CD14-positive monocyte (primary cell): Measurements from ENCODE around the gene DNAH14. TPM values are rescaled to one million over a fixed set of nuclear protein-coding genes. Genes with fewer than 3 reads are reported as not detected.
"Not testable (repeated sequence)": the region's sequence is repeated elsewhere in the genome, so short reads cannot be mapped to it uniquely, and the experiment has no call there.

Experiments used
- DNase-seq, 3 donors: peaks; one replicate each; pipeline ENCODE4 v3.0.0-alpha.2; 2011 to 2022
- H2AFZ ChIP-seq: 2 replicates; pipeline ENCODE4 v1.6.0; 2012; ENCODE audit warnings: mild to moderate bottlenecking, low read depth, low read length, inconsistent platforms; ENCODE audit not compliant: insufficient read depth, poor library complexity, severe bottlenecking
- H3K27ac ChIP-seq, 2 donors: 1 replicate in 1 of 2; 2 replicates in 1 of 2; pipeline ENCODE4 v1.5.1; 2012 to 2013; ENCODE audit warnings: low read length in 2 of 2, control low read depth in 1 of 2, inconsistent platforms in 1 of 2, low read depth in 1 of 2, mild to moderate bottlenecking in 1 of 2
- H3K27me3 ChIP-seq, 2 donors: one replicate each; pipeline versions ENCODE4 v1.6.0 to v1.6.1; 2011 to 2013; ENCODE audit warnings: low read length in 2 of 2; ENCODE audit not compliant: control insufficient read depth in 2 of 2, insufficient read depth in 2 of 2
- H3K36me3 ChIP-seq, 2 donors: replicated peaks in 1 of 2; 1 replicate in 1 of 2; 2 replicates in 1 of 2; pipeline versions ENCODE4 v1.5.1 to v1.6.1; 2012 to 2013; ENCODE audit warnings: low read length in 2 of 2, control low read depth in 1 of 2, inconsistent platforms in 1 of 2, mild to moderate bottlenecking in 1 of 2; ENCODE audit not compliant: insufficient read depth in 2 of 2, control insufficient read depth in 1 of 2
- H3K4me1 ChIP-seq, 2 donors: 1 replicate in 1 of 2; 2 replicates in 1 of 2; pipeline versions ENCODE4 v1.5.1 to v1.6.1; 2012 to 2013; ENCODE audit warnings: low read length in 2 of 2, control low read depth in 1 of 2, inconsistent platforms in 1 of 2, mild to moderate bottlenecking in 1 of 2, moderate library complexity in 1 of 2; ENCODE audit not compliant: insufficient read depth in 2 of 2, control insufficient read depth in 1 of 2
- H3K4me2 ChIP-seq: replicated peaks from 2 replicates; pipeline ENCODE3; 2012; ENCODE audit warnings: low read length, moderate library complexity, mild to moderate bottlenecking; ENCODE audit not compliant: poor library complexity, severe bottlenecking; ENCODE audit errors: extremely low read depth
- H3K4me3 ChIP-seq, 3 experiments: fragments of 200-600 bp in 1 of 3; sonication (generic) in 1 of 3; replicated peaks in 1 of 3; 1 replicate in 2 of 3; 2 replicates in 1 of 3; pipeline ENCODE4 v1.5.1; 2011 to 2013; ENCODE audit warnings: low read length in 3 of 3, mild to moderate bottlenecking in 3 of 3, control low read depth in 2 of 3, low read depth in 2 of 3, inconsistent platforms in 1 of 3, moderate library complexity in 1 of 3
- H3K79me2 ChIP-seq: 2 replicates; pipeline ENCODE4 v1.6.0; 2012; ENCODE audit warnings: mild to moderate bottlenecking, control low read depth, inconsistent platforms, low read length, moderate library complexity; ENCODE audit not compliant: insufficient read depth
- H3K9ac ChIP-seq: 2 replicates; pipeline ENCODE4 v1.6.0; 2017; ENCODE audit warnings: low read length, mild to moderate bottlenecking; ENCODE audit not compliant: insufficient read depth, poor library complexity, severe bottlenecking
- H3K9me3 ChIP-seq, 2 donors: replicated peaks in 1 of 2; 1 replicate in 1 of 2; 2 replicates in 1 of 2; pipeline versions ENCODE4 v1.5.1 to v1.6.1; 2012 to 2013; ENCODE audit warnings: low read length in 2 of 2, control low read depth in 1 of 2; ENCODE audit not compliant: control insufficient read depth in 1 of 2, insufficient read depth in 1 of 2
- H4K20me1 ChIP-seq: 2 replicates; pipeline ENCODE4 v1.6.0; 2012; ENCODE audit warnings: mild to moderate bottlenecking, low read length, control low read depth, moderate library complexity; ENCODE audit not compliant: insufficient read depth
- H3K27ac Mint-ChIP-seq, 7 donors: one replicate each; pipeline ENCODE4 v1.8.0; 2020; ENCODE audit warnings: mild to moderate bottlenecking in 7 of 7, mixed read lengths in 7 of 7, moderate library complexity in 6 of 7, inconsistent platforms in 2 of 7
- H3K27me3 Mint-ChIP-seq, 3 donors: one replicate each; pipeline ENCODE4 v1.8.0; 2021 to 2022; ENCODE audit warnings: low read depth in 3 of 3, mild to moderate bottlenecking in 3 of 3, mixed read lengths in 3 of 3, moderate library complexity in 3 of 3, inconsistent platforms in 1 of 3
- H3K36me3 Mint-ChIP-seq, 2 donors: one replicate each; pipeline ENCODE4 v1.8.0; 2020; ENCODE audit warnings: mixed read lengths in 2 of 2, inconsistent platforms in 1 of 2, mild to moderate bottlenecking in 1 of 2
- H3K4me1 Mint-ChIP-seq: one replicate; pipeline ENCODE4 v1.8.0; 2020; ENCODE audit warnings: mild to moderate bottlenecking, mixed read lengths
- H3K4me3 Mint-ChIP-seq, 2 donors: one replicate each; pipeline ENCODE4 v1.8.0; 2020; ENCODE audit warnings: mild to moderate bottlenecking in 2 of 2, mixed read lengths in 2 of 2, moderate library complexity in 1 of 2
- H3K9me3 Mint-ChIP-seq, 7 donors: one replicate each; pipeline ENCODE4 v1.8.0; 2020 to 2022; ENCODE audit warnings: mixed read lengths in 7 of 7, mild to moderate bottlenecking in 6 of 7, moderate library complexity in 6 of 7, inconsistent platforms in 2 of 7
- CTCF ChIP-seq: fragments of 200-600 bp; IDR thresholded peaks from one replicate; pipeline ENCODE4 v1.8.0; 2022; ENCODE audit warnings: antibody characterized with exemption, mild to moderate bottlenecking
- WGBS: methylation state at CpG from one replicate; pipeline ENCODE4 v1.1.5; 2013; ENCODE audit warnings: missing lambda C conversion rate; ENCODE audit not compliant: insufficient coverage; 5-methylcytosine and 5-hydroxymethylcytosine counted together
- intact Hi-C, 2 donors: fragments of 100-400 bp; cut with micrococcal nuclease; formaldehyde crosslinking; loops; one replicate each; pipeline versions ENCODE4 v1.15.0 to v1.15.1; 2023
- polyA minus RNA-seq: library from RNA; depleted of rRNA, polyadenylated mRNA; stranded (reverse); fragments of >200 nt; gene quantifications from 2 replicates; pipeline ENCODE4 v1.2.3, GENCODE V29; 2012
- polyA plus RNA-seq, 3 donors: library from polyadenylated mRNA; depleted of rRNA in 1 of 3; unstranded in 2 of 3; stranded (reverse) in 1 of 3; fragments of 300-500 nt in 2 of 3; fragments of >200 nt in 1 of 3; fragmentation: Illumina TruSeq in 2 of 3; gene quantifications; 1 replicate in 2 of 3; 2 replicates in 1 of 3; pipeline ENCODE4 v1.2.3, GENCODE V29; 2012 to 2021
- total RNA-seq, 12 experiments: library from RNA in 1 of 12; stranded (reverse) in 1 of 12; fragments of 120-200 nt in 1 of 12; gene quantifications; one replicate each; pipeline ENCODE4 v1.2.4 and lab custom pipeline; 2013 to 2026; ENCODE audit warnings: mixed read lengths in 6 of 12, inconsistent platforms in 1 of 12

Gene DNAH14
- total RNA-seq (2013) = 2.9 TPM
- polyA plus RNA-seq (under 1 TPM in 1 of 3 donors, not detected in 2; 0.83 TPM), polyA minus RNA-seq (0.40 and 0.69 TPM in 2 replicates), total RNA-seq (lab: John Stamatoyannopoulos, UW) (1.2 to 14.3 (median 2.1) reads per million in 11 experiments)

GRCh38 chr1:224929335-224930237 lies at the start of gene DNAH14:
TSS of gene DNAH14 (plus strand) at chr1:224929675. CDS start at chr1:224952703, 23,028 bp downstream.
- peaks cover 14 to 26% (median 22%) of the 10 kb centered on the region in 7 donors for H3K9me3 Mint-ChIP-seq
- Histone ChIP-seq H3K36me3 (no peaks in the 10 kb centered on the region), H3K4me2 (peak within 1 kb of the TSS; percentile 83), H2AFZ (peak within 1 kb of the TSS; percentile 75), H4K20me1 (no peaks in the 10 kb centered on the region), H3K79me2 (no peaks in the 10 kb centered on the region), H3K4me3 (peak within 1 kb of the TSS; percentile 5 to 70 (median 35)), H3K4me1 (peaks cover 4 to 8% of the 10 kb centered on the region in 2 donors), H3K9me3 (peaks cover 0 to 23% of the 10 kb centered on the region in 2 donors), H3K9ac (peak within 1 kb of the TSS; percentile 51), H3K27me3 (peaks cover 0 to 5% of the 10 kb centered on the region in 2 donors), H3K27ac (no peak within 1 kb of the TSS)
- H3K4me1 Mint-ChIP-seq = peaks cover 6% of the 10 kb centered on the region
- no peak within 1 kb of the TSS for H3K27ac Mint-ChIP-seq
- peaks cover 6 to 10% (median 9%) of the 10 kb centered on the region in 3 donors for H3K27me3 Mint-ChIP-seq
- peak within 1 kb of the TSS; percentile 67 to 82 for H3K4me3 Mint-ChIP-seq
- intact Hi-C loops = no loop called here
- no peak for TF ChIP-seq CTCF
- under 1% methylated on average over 69 of the region's 75 CpGs for WGBS
- peaks cover 0 to 3% of the 10 kb centered on the region in 2 donors for H3K36me3 Mint-ChIP-seq
- peak in 1 of 3 donors; percentile 2 for DNase-seq

- H3K4me3 ChIP-seq = no peak overlapping the region
- no peaks in the 10 kb centered on the region for H3K4me1 ChIP-seq
- H3K9ac ChIP-seq = no peak overlapping the region
- Mint-ChIP-seq H3K4me3 (no peak overlapping the region), H3K27me3 (peaks cover 2 to 9% (median 6%) of the 10 kb centered on the region in 3 donors), H3K4me1 (no peaks in the 10 kb centered on the region), H3K36me3 (no peaks in the 10 kb centered on the region), H3K27ac (peak overlapping the region in 1 of 7 donors; percentile 3), H3K9me3 (peaks cover 5 to 11% (median 8%) of the 10 kb centered on the region in 7 donors)
- no peaks in the 10 kb centered on the region for H3K79me2 ChIP-seq
- no peak overlapping the region for H2AFZ ChIP-seq
- no peaks in the 10 kb centered on the region for H3K36me3 ChIP-seq
- no peak overlapping the region for H3K4me2 ChIP-seq
- H3K27me3 ChIP-seq = no peaks in the 10 kb centered on the region
- H3K9me3 ChIP-seq = peaks cover 2 to 3% of the 10 kb centered on the region in 2 donors
- WGBS = 93% methylated on average over 4 of the region's 8 CpGs
- DNase-seq = no peak
- intact Hi-C loops = no loop called here
- no peak overlapping the region for H3K27ac ChIP-seq
- H4K20me1 ChIP-seq = no peaks in the 10 kb centered on the region
- TF ChIP-seq CTCF = no peak
Observed at GRCh38 chr1:224880593-224881307, 48.7 kb upstream of the DNAH14 start.

- H3K36me3 ChIP-seq, H3K27ac ChIP-seq, H3K79me2 ChIP-seq, H3K4me1 ChIP-seq, H3K9me3 ChIP-seq, H3K27me3 Mint-ChIP-seq, DNase-seq, H3K36me3 Mint-ChIP-seq, H3K4me3 Mint-ChIP-seq, H3K4me3 ChIP-seq, H3K4me1 Mint-ChIP-seq, H3K4me2 ChIP-seq, H2AFZ ChIP-seq, H4K20me1 ChIP-seq, intact Hi-C loops, H3K9ac ChIP-seq, H3K27me3 ChIP-seq: not testable (repeated sequence)
- peak overlapping the region in 1 of 7 donors; percentile 3 for H3K27ac Mint-ChIP-seq
- 100% methylated on average over 1 of the region's 5 CpGs for WGBS
- H3K9me3 Mint-ChIP-seq = peaks cover 5 to 16% (median 11%) of the 10 kb centered on the region in 7 donors
Observed at GRCh38 chr1:224881308-224881692, 48.2 kb upstream of the DNAH14 start.
